Measurements from ENCODE around the gene RCBTB1.
A peak's percentile ranks its signal among the peaks of the same experiment; 100 is the strongest.

RCBTB1 gene

GRCh38 chr13:49554387-49554786 is 31.0 kb downstream of the RCBTB1 start:
- Histone ChIP-seq H3K27ac (no peak overlapping the region), H3K4me3 (ENCODE audit: low read depth, low read length) (no peak overlapping the region), H3K9me3 (ENCODE audit: severe bottlenecking) (no peaks in the 10 kb centered on the region), H3K27me3 (ENCODE audit: insufficient read depth, low read depth, severe bottlenecking) (no peaks in the 10 kb centered on the region), H3K36me3 (peaks cover 16% of the 10 kb centered on the region)
- TF ChIP-seq CTCF (IDR thresholded peaks at IDR 0.05; ENCODE audit: low read depth, low read length): no peak
- DNase-seq: no peak

GRCh38 chr13:49553888-49554287 is 31.5 kb downstream of the RCBTB1 start:
- Histone ChIP-seq H3K36me3 (peaks cover 13% of the 10 kb centered on the region), H3K27ac (no peak overlapping the region), H3K27me3 (ENCODE audit: insufficient read depth, low read depth, severe bottlenecking) (no peaks in the 10 kb centered on the region), H3K4me3 (ENCODE audit: low read depth, low read length) (no peak overlapping the region), H3K9me3 (ENCODE audit: severe bottlenecking) (no peaks in the 10 kb centered on the region)
- no peak for DNase-seq
- no peak for TF ChIP-seq CTCF (IDR thresholded peaks at IDR 0.05; ENCODE audit: low read depth, low read length)

- no peaks in the 10 kb centered on the region for H3K27me3 ChIP-seq (ENCODE audit: insufficient read depth, low read depth, severe bottlenecking)
- no peak for DNase-seq
- no peak for TF ChIP-seq CTCF (IDR thresholded peaks at IDR 0.05; ENCODE audit: low read depth, low read length)
Observed at GRCh38 chr13:49550942-49551644, 34.3 kb downstream of the RCBTB1 start.

GRCh38 chr13:49549289-49549688 is 36.1 kb downstream of the RCBTB1 start:
- no peak for DNase-seq
- H3K27ac ChIP-seq: no peak overlapping the region
- TF ChIP-seq CTCF (IDR thresholded peaks at IDR 0.05; ENCODE audit: low read depth, low read length): 0 out of 2 replicates have a peak, but pooled peaks have one; percentile 3

More at GRCh38 chr13:49550942-49551644, 34.3 kb downstream of the RCBTB1 start:
- Histone ChIP-seq H3K4me3 (ENCODE audit: low read depth, low read length) (no peak overlapping the region), H3K9me3 (ENCODE audit: severe bottlenecking) (no peaks in the 10 kb centered on the region), H3K36me3 (peaks cover 6% of the 10 kb centered on the region; the same call in 1 of the 2 replicates), H3K27ac (no peak overlapping the region)

GRCh38 chr13:49546561-49546960 is 38.8 kb downstream of the RCBTB1 start:
- DNase-seq: peak; percentile 70
- H3K4me3 ChIP-seq (ENCODE audit: low read depth, low read length): no peak overlapping the region
- peak overlapping the region; percentile 72; the same call in 1 of the 2 replicates for H3K27ac ChIP-seq
- H3K9me3 ChIP-seq (ENCODE audit: severe bottlenecking): no peaks in the 10 kb centered on the region
- TF ChIP-seq CTCF (IDR thresholded peaks at IDR 0.05; ENCODE audit: low read depth, low read length): no peak
- peaks cover 7% of the 10 kb centered on the region for H3K36me3 ChIP-seq
- H3K27me3 ChIP-seq (ENCODE audit: insufficient read depth, low read depth, severe bottlenecking): no peaks in the 10 kb centered on the region

More at GRCh38 chr13:49549289-49549688, 36.1 kb downstream of the RCBTB1 start:
- no peaks in the 10 kb centered on the region for H3K27me3 ChIP-seq (ENCODE audit: insufficient read depth, low read depth, severe bottlenecking)
- no peak overlapping the region for H3K4me3 ChIP-seq (ENCODE audit: low read depth, low read length)
- H3K36me3 ChIP-seq: peaks cover 6% of the 10 kb centered on the region; the same call in 1 of the 2 replicates
- no peaks in the 10 kb centered on the region for H3K9me3 ChIP-seq (ENCODE audit: severe bottlenecking)

Measured in WERI-Rb-1 (cell line).